ENCODE results near the gene UBE2M. TPM values are rescaled to one million over a fixed set of nuclear protein-coding genes. Genes with fewer than 3 reads are reported as not detected.

Gene UBE2M
- total RNA-seq, 1 donor, result 54.6 TPM

DNA sequence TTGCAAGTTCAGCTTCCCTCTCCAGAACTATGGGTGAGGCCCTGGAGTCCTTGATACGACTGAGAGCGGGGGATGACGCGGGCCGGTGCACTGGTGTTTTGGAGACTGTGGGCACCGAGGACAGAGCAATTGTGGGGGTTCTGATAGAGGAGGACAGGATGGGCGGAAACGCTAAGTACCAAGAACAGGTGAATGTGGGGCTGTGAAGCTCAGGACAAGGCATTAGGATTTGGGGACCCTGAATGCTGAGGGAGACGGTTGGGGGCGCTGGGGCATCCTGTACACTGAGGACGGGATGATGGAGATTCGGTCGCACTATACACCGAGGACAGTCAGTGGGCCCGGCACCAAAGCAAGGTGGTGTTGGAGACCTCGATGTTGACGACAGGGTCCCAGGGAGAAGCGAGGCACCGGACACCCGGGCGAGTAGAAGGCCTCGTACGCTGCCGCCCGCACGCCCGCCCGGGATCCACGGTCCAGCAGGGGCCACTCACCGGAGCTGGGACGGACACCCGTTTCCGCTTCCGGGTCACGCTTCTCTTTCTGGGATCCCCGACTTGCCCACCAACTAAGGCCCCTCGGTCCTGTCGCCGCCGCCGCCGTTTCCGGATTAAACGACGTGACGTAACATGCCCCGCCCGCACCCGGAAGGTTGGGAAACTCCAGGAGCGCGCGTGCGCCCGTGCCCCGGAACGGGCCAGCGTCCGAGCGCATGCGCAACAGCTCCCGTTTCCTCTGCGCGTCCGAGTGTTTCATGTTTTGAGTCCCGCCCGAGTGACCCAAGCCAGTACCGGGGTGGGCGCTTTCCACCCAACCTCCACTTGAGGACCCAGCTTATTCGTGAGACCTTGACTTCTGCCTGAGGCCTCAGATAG, 3.7 kb downstream of the UBE2M start, which contains the start of gene CHMP2A:
CHMP2A (minus strand) TSS at position 612 of the 875 bp plus-strand sequence. CDS start 893 bp downstream, outside the sequence.
- DNase-seq (ENCODE audit: insufficient read length, low spot score, missing footprints), result peak; percentile 100
- peak within 1 kb of the TSS; percentile 79 for H2AFZ ChIP-seq (ENCODE audit: low read length)
- H3K27me3 ChIP-seq (ENCODE audit: insufficient read depth, low read length), result no peaks in the 10 kb centered on the region
- H3K79me2 ChIP-seq (ENCODE audit: insufficient read depth, low read length), result peaks cover 70% of the 10 kb centered on the region
- H3K4me1 ChIP-seq (ENCODE audit: insufficient read depth, low read length), result peaks cover 33% of the 10 kb centered on the region
- H3K9me3 ChIP-seq (ENCODE audit: low read depth, low read length), result no peaks in the 10 kb centered on the region
- peak within 1 kb of the TSS; percentile 99 for H3K4me2 ChIP-seq (ENCODE audit: insufficient read depth, low read length)
- H3K36me3 ChIP-seq (ENCODE audit: insufficient read depth, low read length), result peaks cover 48% of the 10 kb centered on the region
- H3K27ac ChIP-seq (ENCODE audit: low read depth, low read length), result peak within 1 kb of the TSS; percentile 89
- H3K4me3 ChIP-seq (ENCODE audit: insufficient read depth, low read length), result peak within 1 kb of the TSS; percentile 88
- peaks cover 24% of the 10 kb centered on the region for H4K20me1 ChIP-seq (ENCODE audit: insufficient read depth, low read length)
- TF ChIP-seq, protein P1, sequence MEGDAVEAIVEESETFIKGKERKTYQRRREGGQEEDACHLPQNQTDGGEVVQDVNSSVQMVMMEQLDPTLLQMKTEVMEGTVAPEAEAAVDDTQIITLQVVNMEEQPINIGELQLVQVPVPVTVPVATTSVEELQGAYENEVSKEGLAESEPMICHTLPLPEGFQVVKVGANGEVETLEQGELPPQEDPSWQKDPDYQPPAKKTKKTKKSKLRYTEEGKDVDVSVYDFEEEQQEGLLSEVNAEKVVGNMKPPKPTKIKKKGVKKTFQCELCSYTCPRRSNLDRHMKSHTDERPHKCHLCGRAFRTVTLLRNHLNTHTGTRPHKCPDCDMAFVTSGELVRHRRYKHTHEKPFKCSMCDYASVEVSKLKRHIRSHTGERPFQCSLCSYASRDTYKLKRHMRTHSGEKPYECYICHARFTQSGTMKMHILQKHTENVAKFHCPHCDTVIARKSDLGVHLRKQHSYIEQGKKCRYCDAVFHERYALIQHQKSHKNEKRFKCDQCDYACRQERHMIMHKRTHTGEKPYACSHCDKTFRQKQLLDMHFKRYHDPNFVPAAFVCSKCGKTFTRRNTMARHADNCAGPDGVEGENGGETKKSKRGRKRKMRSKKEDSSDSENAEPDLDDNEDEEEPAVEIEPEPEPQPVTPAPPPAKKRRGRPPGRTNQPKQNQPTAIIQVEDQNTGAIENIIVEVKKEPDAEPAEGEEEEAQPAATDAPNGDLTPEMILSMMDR (IDR thresholded peaks at IDR 0.05; ENCODE audit: extremely low read depth, low read depth, low read length), result no peak

DNA sequence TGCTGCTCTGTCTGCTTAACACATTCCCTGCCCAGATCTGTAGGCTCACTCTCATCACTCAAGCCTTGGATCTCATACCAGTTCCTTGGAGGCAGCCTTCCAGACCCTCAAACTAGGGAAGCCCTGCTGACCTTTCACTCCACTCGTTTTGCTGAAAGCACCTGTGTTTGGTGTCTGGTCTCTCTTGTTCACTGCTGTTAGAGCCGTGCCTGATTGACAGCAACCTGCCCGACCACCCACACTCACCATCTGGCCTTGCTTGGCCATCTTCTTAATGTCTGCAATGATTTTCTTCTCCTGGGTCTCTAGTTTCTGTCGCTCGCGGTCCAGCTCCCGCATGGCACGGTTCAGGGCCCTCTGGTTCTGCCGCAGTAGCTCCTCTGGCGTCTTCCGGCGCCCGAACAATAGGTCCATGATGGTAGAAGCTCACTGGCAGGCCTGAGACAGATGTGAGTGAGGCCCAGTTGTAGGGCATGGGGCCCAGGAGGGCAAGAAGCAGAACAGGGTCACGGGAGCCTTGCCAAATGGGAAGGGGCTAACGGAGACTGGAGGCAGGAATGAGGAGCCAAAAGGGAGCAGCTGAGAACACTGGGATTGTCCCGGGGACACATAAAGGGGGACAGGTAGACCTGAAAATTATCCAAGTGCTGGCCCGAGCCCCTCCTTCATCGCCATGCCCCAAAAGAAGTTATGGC, 4.5 kb downstream of the UBE2M start:
- no peaks in the 10 kb centered on the region for H3K27me3 ChIP-seq (ENCODE audit: insufficient read depth, low read length)
- peak; percentile 64 for DNase-seq (ENCODE audit: insufficient read length, low spot score, missing footprints)
- H3K36me3 ChIP-seq (ENCODE audit: insufficient read depth, low read length), result peaks cover 56% of the 10 kb centered on the region
- H3K4me3 ChIP-seq (ENCODE audit: insufficient read depth, low read length), result peak overlapping the region; percentile 88
- no peak overlapping the region for H2AFZ ChIP-seq (ENCODE audit: low read length)
- H3K9me3 ChIP-seq (ENCODE audit: low read depth, low read length), result no peaks in the 10 kb centered on the region
- H3K4me2 ChIP-seq (ENCODE audit: insufficient read depth, low read length), result peak overlapping the region; percentile 99
- peak overlapping the region; percentile 89 for H3K27ac ChIP-seq (ENCODE audit: low read depth, low read length)
- H3K4me1 ChIP-seq (ENCODE audit: insufficient read depth, low read length), result peaks cover 26% of the 10 kb centered on the region
- TF ChIP-seq, protein P1 (IDR thresholded peaks at IDR 0.05; ENCODE audit: extremely low read depth, low read depth, low read length), result no peak
- H3K79me2 ChIP-seq (ENCODE audit: insufficient read depth, low read length), result peaks cover 78% of the 10 kb centered on the region
- H4K20me1 ChIP-seq (ENCODE audit: insufficient read depth, low read length), result peaks cover 30% of the 10 kb centered on the region

DNA sequence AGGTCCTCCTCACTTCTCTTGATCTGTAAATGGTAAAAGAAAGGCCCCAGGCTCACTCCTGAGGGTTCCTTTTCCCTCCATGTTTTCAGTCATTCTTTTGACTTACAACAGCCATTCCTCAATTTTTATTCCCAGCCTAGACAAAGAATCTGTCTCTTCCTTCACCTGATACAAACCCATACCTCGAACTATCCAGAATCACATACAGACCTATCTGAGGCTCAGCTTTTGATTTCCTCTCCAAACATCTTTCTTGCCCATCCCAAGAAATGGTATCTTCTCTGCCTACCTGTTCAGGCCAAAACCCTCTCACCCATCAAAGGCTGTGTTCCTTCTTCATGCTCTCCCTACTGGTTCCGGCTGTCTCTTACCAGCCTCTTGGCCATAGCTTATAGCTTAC, 5.8 kb downstream of the UBE2M start:
- Histone ChIP-seq H3K4me2 (ENCODE audit: insufficient read depth, low read length) (no peak overlapping the region), H2AFZ (ENCODE audit: low read length) (no peak overlapping the region), H4K20me1 (ENCODE audit: insufficient read depth, low read length) (peaks cover 37% of the 10 kb centered on the region), H3K36me3 (ENCODE audit: insufficient read depth, low read length) (peaks cover 69% of the 10 kb centered on the region), H3K27ac (ENCODE audit: low read depth, low read length) (no peak overlapping the region), H3K4me1 (ENCODE audit: insufficient read depth, low read length) (peaks cover 26% of the 10 kb centered on the region), H3K4me3 (ENCODE audit: insufficient read depth, low read length) (no peak overlapping the region), H3K79me2 (ENCODE audit: insufficient read depth, low read length) (peaks cover 86% of the 10 kb centered on the region), H3K9me3 (ENCODE audit: low read depth, low read length) (no peaks in the 10 kb centered on the region), H3K27me3 (ENCODE audit: insufficient read depth, low read length) (no peaks in the 10 kb centered on the region)
- DNase-seq (ENCODE audit: insufficient read length, low spot score, missing footprints), result peak; percentile 85
- TF ChIP-seq, protein P1 (IDR thresholded peaks at IDR 0.05; ENCODE audit: extremely low read depth, low read depth, low read length), result no peak
